ENCODE results near the gene CD38.
"Not testable (repeated sequence)": the region's sequence is repeated elsewhere in the genome, so short reads cannot be mapped to it uniquely, and the experiment has no call there.

CD38 gene

DNA sequence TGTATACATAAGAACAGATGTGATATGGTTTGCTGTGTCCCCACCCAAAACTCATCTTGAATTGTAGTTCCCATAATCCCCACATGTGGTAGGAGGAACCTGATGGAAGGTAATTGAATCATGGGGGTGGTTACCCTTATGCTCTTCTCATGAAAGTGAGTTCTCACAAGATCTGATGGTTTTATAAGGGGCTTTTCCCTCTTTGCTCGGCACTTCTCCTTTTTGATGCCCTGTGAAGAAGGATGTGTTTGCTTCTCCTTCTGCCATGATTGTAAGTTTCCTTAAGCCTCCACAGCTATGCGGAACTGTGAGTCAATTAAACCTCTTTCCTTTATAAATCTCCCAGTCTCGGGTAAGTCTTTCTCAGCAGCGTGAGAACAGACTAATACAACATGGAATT is 83.1 kb downstream of the CD38 start:
- 89% methylated on average over 4 of the region's 4 CpGs for WGBS, 2 experiments
- not testable (repeated sequence) for H3K4me1 ChIP-seq (ENCODE audit: control insufficient read depth, insufficient read depth, low read length); H3K4me3 ChIP-seq (ENCODE audit: insufficient read depth, low read depth, low read length); H3K9me3 ChIP-seq (ENCODE audit: control insufficient read depth, low read length); H3K36me3 ChIP-seq (ENCODE audit: control insufficient read depth, insufficient read depth, low read length); H3K27me3 ChIP-seq (ENCODE audit: control insufficient read depth, insufficient read depth, low read length, poor library complexity, severe bottlenecking); H3K27ac ChIP-seq (ENCODE audit: insufficient read depth, low read depth, low read length, poor library complexity, severe bottlenecking)

DNA sequence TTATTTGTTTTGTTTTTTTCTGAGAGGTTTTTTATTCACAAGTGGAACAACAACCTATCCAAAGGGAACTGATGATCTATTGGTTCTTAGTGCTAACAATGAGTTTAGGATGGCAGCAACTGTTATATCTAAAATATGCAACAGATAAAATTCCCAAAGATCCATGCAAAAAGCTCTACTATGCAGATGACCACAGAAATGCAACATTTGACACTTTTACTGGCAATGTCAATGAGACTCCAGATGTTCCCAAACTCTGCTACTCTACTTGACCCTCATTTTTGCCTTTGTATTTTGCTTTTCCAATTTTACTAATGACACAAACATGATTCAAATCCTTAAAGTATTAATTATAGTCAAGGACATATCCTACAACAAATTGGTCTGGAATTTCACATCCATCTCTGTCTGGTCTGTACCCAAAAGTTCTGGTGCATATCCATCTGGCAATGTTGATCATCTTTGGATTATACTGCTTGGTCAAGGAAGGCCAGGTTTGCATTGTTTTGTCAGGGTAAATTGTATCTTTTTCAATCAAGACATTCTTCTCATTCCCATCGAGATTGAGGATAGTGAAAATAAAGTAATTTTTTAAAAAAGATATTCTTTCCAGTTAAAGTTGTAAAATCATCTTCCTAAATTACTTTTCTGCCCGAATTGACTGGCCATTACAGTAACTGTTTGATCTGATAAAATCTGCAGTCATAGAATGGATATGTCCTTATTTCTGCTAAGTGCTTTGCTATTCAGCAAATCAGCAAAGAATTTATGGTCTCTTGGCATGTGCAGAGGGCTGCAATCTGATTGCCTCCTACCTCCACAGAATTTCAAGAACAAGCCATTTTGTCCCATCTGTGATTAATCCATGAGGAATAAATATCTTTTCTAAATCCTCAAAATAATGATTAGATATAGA is 86.8 kb downstream of the CD38 start:
- H3K27me3 ChIP-seq (ENCODE audit: control insufficient read depth, insufficient read depth, low read length, poor library complexity, severe bottlenecking): no peaks in the 10 kb centered on the region
- 90 to 93% methylated on average over 1 of the region's 2 CpGs for WGBS, 2 experiments
- no peaks in the 10 kb centered on the region for H3K36me3 ChIP-seq (ENCODE audit: control insufficient read depth, insufficient read depth, low read length)
- no peaks in the 10 kb centered on the region for H3K4me1 ChIP-seq (ENCODE audit: control insufficient read depth, insufficient read depth, low read length)
- no peak overlapping the region for H3K4me3 ChIP-seq (ENCODE audit: insufficient read depth, low read depth, low read length)
- no peaks in the 10 kb centered on the region for H3K9me3 ChIP-seq (ENCODE audit: control insufficient read depth, low read length)
- H3K27ac ChIP-seq (ENCODE audit: insufficient read depth, low read depth, low read length, poor library complexity, severe bottlenecking): no peak overlapping the region

DNA sequence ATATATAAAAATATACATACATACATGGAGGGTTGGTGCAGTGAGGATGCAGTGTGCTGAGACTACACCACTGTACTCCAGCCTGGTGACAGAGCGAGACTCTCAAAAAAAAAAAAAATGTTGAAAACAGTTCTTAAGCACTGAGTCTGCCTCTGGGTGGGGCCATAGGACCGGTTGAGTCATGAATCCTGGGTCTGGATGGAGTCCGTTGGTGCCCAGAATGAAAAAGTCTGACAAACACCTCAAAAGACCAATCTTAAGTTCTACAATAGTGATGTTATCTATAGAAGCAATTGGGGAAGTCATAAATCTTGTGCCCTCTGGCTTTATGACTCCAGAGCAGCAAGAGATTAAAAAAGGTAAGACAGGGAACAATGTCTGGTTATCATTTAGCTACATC is 90.0 kb downstream of the CD38 start:
- H3K4me3 ChIP-seq (ENCODE audit: insufficient read depth, low read depth, low read length): no peak overlapping the region
- no peaks in the 10 kb centered on the region for H3K4me1 ChIP-seq (ENCODE audit: control insufficient read depth, insufficient read depth, low read length)
- no peaks in the 10 kb centered on the region for H3K9me3 ChIP-seq (ENCODE audit: control insufficient read depth, low read length)
- no peaks in the 10 kb centered on the region for H3K36me3 ChIP-seq (ENCODE audit: control insufficient read depth, insufficient read depth, low read length)
- no peaks in the 10 kb centered on the region for H3K27me3 ChIP-seq (ENCODE audit: control insufficient read depth, insufficient read depth, low read length, poor library complexity, severe bottlenecking)
- H3K27ac ChIP-seq (ENCODE audit: insufficient read depth, low read depth, low read length, poor library complexity, severe bottlenecking): no peak overlapping the region
- WGBS, 2 experiments: 67 to 85% methylated on average over 2 to 3 of the region's 3 CpGs

GRCh38 chr4:15868826-15869413 is 90.8 kb downstream of the CD38 start:
- Histone ChIP-seq H3K27me3 (ENCODE audit: control insufficient read depth, insufficient read depth, low read length, poor library complexity, severe bottlenecking) (no peaks in the 10 kb centered on the region), H3K36me3 (ENCODE audit: control insufficient read depth, insufficient read depth, low read length) (no peaks in the 10 kb centered on the region), H3K4me3 (ENCODE audit: insufficient read depth, low read depth, low read length) (no peak overlapping the region), H3K27ac (ENCODE audit: insufficient read depth, low read depth, low read length, poor library complexity, severe bottlenecking) (no peak overlapping the region), H3K9me3 (ENCODE audit: control insufficient read depth, low read length) (no peaks in the 10 kb centered on the region), H3K4me1 (ENCODE audit: control insufficient read depth, insufficient read depth, low read length) (no peaks in the 10 kb centered on the region)
- 94 to 96% methylated on average over 4 of the region's 4 CpGs for WGBS, 2 experiments

DNA sequence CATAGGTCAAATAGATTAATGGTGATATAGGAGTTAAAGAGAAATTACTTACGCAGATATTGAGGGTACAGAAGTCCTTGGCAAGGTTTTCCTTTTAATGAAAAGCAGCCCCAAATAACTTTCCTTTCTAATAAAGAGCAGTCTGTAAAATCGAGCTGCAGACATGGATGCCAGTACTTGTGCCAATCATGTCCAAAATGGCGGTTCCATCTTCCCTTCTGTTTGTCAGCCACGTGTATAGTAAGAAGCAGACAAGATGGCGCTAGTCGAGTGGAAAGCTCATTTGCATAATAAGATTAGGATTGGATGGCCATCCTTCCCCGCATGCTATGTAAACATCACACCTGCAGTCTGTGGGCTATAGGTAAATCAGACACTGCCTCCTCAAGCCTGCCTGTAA is 92.0 kb downstream of the CD38 start:
- Histone ChIP-seq H3K9me3 (ENCODE audit: control insufficient read depth, low read length) (no peaks in the 10 kb centered on the region), H3K4me3 (ENCODE audit: insufficient read depth, low read depth, low read length) (no peak overlapping the region), H3K27ac (ENCODE audit: insufficient read depth, low read depth, low read length, poor library complexity, severe bottlenecking) (no peak overlapping the region), H3K27me3 (ENCODE audit: control insufficient read depth, insufficient read depth, low read length, poor library complexity, severe bottlenecking) (no peaks in the 10 kb centered on the region), H3K4me1 (ENCODE audit: control insufficient read depth, insufficient read depth, low read length) (no peaks in the 10 kb centered on the region), H3K36me3 (ENCODE audit: control insufficient read depth, insufficient read depth, low read length) (no peaks in the 10 kb centered on the region)
- 91% methylated on average over 7 of the region's 7 CpGs for WGBS, 2 experiments

DNA sequence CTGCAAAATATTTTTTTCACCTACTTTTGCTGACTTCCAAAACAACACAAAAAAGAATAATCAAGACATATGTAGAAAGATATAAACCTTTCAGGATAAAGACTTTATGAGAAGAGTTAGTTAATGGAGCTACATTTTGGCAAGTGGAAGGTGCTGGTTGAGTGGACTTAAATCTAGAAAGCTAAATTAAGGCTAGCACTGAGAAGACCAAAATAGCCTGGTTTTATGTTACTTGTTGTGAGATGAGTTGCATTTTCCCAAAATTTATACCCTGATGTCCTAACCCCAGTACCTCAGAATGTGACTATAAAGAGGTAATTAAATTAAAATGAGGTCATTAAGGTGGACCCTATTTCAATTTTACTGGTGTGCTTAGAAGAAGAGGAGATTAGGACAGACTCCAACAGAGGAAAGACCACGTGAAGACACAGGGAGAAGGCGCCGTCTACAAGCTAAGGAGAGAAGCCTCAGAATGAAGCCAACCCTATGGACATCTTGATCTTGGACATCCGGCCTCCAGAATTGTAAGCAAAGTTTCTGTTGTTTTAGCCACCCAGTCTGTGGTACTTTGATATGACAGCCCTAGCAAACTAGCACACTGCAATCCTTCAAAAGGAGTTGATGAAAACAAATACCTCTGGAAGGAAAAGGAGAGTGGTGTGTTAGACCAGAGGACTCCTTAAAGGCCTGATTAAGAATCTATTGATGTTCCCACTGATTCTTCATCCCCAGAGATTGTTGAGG is 93.0 kb downstream of the CD38 start:
- no peaks in the 10 kb centered on the region for H3K4me1 ChIP-seq (ENCODE audit: control insufficient read depth, insufficient read depth, low read length)
- WGBS, 2 experiments: 96 to 98% methylated on average over 4 of the region's 4 CpGs

DNA sequence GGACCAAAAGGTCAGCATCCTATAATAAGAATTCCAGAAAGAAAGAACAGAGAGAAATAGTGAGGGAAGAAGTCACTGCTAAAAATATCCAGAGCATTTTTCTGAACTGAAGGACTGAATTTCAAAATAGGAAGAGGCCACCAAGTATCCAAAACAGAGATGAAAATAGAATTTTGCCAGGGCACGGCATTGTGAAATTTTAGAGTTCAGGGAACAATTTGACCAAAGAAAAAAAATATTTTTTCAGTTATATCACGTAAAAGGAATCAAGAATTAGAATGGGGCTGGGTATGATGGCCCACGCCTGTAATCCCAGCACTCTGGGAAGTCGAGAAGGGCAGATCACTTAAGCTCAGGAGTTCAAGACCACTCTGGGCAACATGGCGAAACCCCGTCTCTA is 95.0 kb downstream of the CD38 start:
- H3K4me1 ChIP-seq (ENCODE audit: control insufficient read depth, insufficient read depth, low read length): no peaks in the 10 kb centered on the region
- 92 to 95% methylated on average over 6 of the region's 6 CpGs for WGBS, 2 experiments
- no peak overlapping the region for H3K27ac ChIP-seq (ENCODE audit: insufficient read depth, low read depth, low read length, poor library complexity, severe bottlenecking)
- H3K4me3 ChIP-seq (ENCODE audit: insufficient read depth, low read depth, low read length): no peak overlapping the region
- no peaks in the 10 kb centered on the region for H3K36me3 ChIP-seq (ENCODE audit: control insufficient read depth, insufficient read depth, low read length)
- no peaks in the 10 kb centered on the region for H3K27me3 ChIP-seq (ENCODE audit: control insufficient read depth, insufficient read depth, low read length, poor library complexity, severe bottlenecking)
- no peaks in the 10 kb centered on the region for H3K9me3 ChIP-seq (ENCODE audit: control insufficient read depth, low read length)

More for the DNA sequence above, 93.0 kb downstream of the CD38 start:
- no peak overlapping the region for H3K27ac ChIP-seq (ENCODE audit: insufficient read depth, low read depth, low read length, poor library complexity, severe bottlenecking)
- no peak overlapping the region for H3K4me3 ChIP-seq (ENCODE audit: insufficient read depth, low read depth, low read length)
- no peaks in the 10 kb centered on the region for H3K27me3 ChIP-seq (ENCODE audit: control insufficient read depth, insufficient read depth, low read length, poor library complexity, severe bottlenecking)
- no peaks in the 10 kb centered on the region for H3K9me3 ChIP-seq (ENCODE audit: control insufficient read depth, low read length)
- no peaks in the 10 kb centered on the region for H3K36me3 ChIP-seq (ENCODE audit: control insufficient read depth, insufficient read depth, low read length)

DNA sequence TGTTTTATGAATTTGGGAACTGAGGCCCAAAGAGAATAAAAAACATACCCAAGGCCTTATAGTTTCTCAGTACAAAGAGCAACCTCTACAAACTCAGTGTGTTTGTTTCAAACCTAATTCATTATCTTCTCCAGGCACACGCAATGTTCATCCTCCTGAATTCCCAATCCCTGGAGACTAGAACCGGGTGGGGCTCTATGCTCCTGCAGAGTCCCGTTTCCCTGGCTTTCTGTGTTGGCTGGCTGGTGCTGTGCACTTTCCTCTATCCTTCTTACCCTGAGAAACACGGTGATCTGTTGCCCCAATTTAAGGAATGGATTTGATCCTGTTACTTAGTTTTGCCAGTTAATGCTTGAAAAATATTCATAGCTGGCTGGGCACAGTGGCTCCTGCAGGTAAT is 96.5 kb downstream of the CD38 start:
- H3K27ac ChIP-seq (ENCODE audit: insufficient read depth, low read depth, low read length, poor library complexity, severe bottlenecking): no peak overlapping the region
- WGBS, 2 experiments: 95 to 98% methylated on average over 4 of the region's 4 CpGs
- no peaks in the 10 kb centered on the region for H3K4me1 ChIP-seq (ENCODE audit: control insufficient read depth, insufficient read depth, low read length)
- H3K9me3 ChIP-seq (ENCODE audit: control insufficient read depth, low read length): no peaks in the 10 kb centered on the region
- H3K4me3 ChIP-seq (ENCODE audit: insufficient read depth, low read depth, low read length): no peak overlapping the region
- no peaks in the 10 kb centered on the region for H3K36me3 ChIP-seq (ENCODE audit: control insufficient read depth, insufficient read depth, low read length)
- H3K27me3 ChIP-seq (ENCODE audit: control insufficient read depth, insufficient read depth, low read length, poor library complexity, severe bottlenecking): no peaks in the 10 kb centered on the region

DNA sequence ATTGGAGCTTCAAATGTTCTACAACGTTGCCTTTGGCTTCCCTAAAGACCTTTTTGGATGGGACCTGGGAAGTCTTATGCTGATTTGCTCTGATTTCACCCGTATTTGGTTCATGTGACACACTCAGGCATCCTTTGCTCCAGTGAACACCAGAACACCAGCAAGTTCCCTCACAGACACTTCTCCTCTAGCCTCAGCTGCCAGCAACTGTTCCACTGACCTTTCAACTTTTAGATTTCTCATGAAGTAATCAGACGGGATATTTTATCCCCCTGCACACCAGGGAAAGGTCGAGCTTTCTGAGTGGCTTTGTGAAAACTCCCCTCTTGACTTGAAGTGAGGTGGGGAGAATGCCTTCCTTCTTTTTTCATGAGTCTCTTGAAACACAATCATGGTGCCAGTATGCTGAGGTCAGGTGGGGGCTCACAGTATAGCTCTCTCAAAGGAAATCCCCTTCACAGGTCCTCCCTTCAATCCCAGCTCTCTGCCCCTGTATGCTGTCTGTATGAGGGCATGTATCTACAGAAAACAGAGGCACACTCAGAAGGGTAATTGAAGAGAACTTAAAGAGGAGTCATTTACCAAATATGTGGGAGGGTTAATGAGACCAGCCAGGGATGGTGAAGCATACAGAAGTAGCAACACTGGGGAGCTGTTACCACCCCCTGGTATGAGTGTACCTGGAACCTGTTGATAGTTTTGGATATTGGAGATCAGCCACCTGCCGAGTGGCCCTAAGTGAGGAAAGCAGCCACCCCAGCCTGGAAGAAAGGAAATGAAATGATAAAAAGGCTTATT is 97.7 kb downstream of the CD38 start:
- Histone ChIP-seq H3K36me3 (ENCODE audit: control insufficient read depth, insufficient read depth, low read length) (no peaks in the 10 kb centered on the region), H3K4me3 (ENCODE audit: insufficient read depth, low read depth, low read length) (no peak overlapping the region), H3K27me3 (ENCODE audit: control insufficient read depth, insufficient read depth, low read length, poor library complexity, severe bottlenecking) (no peaks in the 10 kb centered on the region), H3K9me3 (ENCODE audit: control insufficient read depth, low read length) (no peaks in the 10 kb centered on the region), H3K4me1 (ENCODE audit: control insufficient read depth, insufficient read depth, low read length) (no peaks in the 10 kb centered on the region), H3K27ac (ENCODE audit: insufficient read depth, low read depth, low read length, poor library complexity, severe bottlenecking) (no peak overlapping the region)
- 92 to 93% methylated on average over 5 of the region's 5 CpGs for WGBS, 2 experiments
